K562 (cell line): ENCODE measurements around the gene LRRC75A. TPM values are rescaled to one million over a fixed set of nuclear protein-coding genes. Genes with fewer than 3 reads are reported as not detected.

Source experiments
- ATAC-seq: fragments of 200-7000 bp; cut with Tn5 transposase; 3 replicates; pipeline ENCODE4 v1.9.1; 2020; ENCODE audit warnings: moderate library complexity
- BruUV-seq: library from RNA; stranded (reverse); fragments of 400-500 nt; replicated peaks from 2 replicates; lab custom pipeline; 2021; lab: Mats Ljungman, UMichigan
- CTCF ChIA-PET: fragments of 300-600 bp; formaldehyde crosslinking; extraction: SDS; loops from one replicate; lab custom pipeline; 2021; ENCODE audit warnings: low intra/inter-chr PET ratio; lab: Yijun Ruan, JAX
- POLR2A ChIA-PET: fragments of 300-600, 350-650 bp; sonication (Branson Sonifier 250); formaldehyde crosslinking; extraction: SDS; loops from one replicate; lab custom pipeline; 2021; ENCODE audit warnings: antibody characterized with exemption, inconsistent platforms; lab: Yijun Ruan, JAX
- DNase-seq, 4 experiments: peaks; one replicate each; pipeline versions ENCODE4 v3.0.0 to v3.0.0-alpha.2; 2011 to 2018; ENCODE audit warnings: low spot score in 3 of 4, mixed read lengths in 3 of 4; ENCODE audit errors: extremely low read depth in 1 of 4
- FAIRE-seq: peaks from 2 replicates; lab custom pipeline; 2011; peaks lifted over from hg19 to GRCh38; lab: Jason Lieb, UNC
- H2AFZ ChIP-seq: 2 replicates; pipeline ENCODE4 v1.6.0; 2011; ENCODE audit warnings: low read depth, low read length, control low read depth, inconsistent platforms
- H3K27ac ChIP-seq: fragments of 200-600 bp; 3 replicates; pipeline ENCODE4 v1.8.0; 2011; ENCODE audit warnings: low read depth, mild to moderate bottlenecking, control low read depth, inconsistent platforms, low read length, moderate library complexity, mixed read lengths; ENCODE audit errors: extremely low read depth
- H3K27me3 ChIP-seq, 2 experiments: fragments of 300-600 bp in 1 of 2; 2 replicates in 1 of 2; 3 replicates in 1 of 2; pipeline versions ENCODE4 v1.6.0 to v1.8.0; 2011; ENCODE audit warnings: inconsistent platforms in 2 of 2, low read length in 2 of 2, mild to moderate bottlenecking in 1 of 2, mixed read lengths in 1 of 2, moderate library complexity in 1 of 2; ENCODE audit not compliant: control insufficient read depth in 2 of 2, insufficient read depth in 2 of 2
- H3K36me3 ChIP-seq: fragments of 300-600 bp; 3 replicates; pipeline ENCODE4 v1.8.0; 2011; ENCODE audit warnings: mild to moderate bottlenecking, low read length, inconsistent platforms; ENCODE audit not compliant: control insufficient read depth, insufficient read depth
- H3K4me1 ChIP-seq, 2 experiments: fragments of 200-600 bp in 1 of 2; replicated peaks in 1 of 2; 2 replicates in 1 of 2; 3 replicates in 1 of 2; pipeline versions ENCODE4 v1.5.1 to v1.8.0; 2011; ENCODE audit warnings: inconsistent platforms in 2 of 2, low read length in 2 of 2, mild to moderate bottlenecking in 1 of 2, mixed read lengths in 1 of 2, moderate library complexity in 1 of 2; ENCODE audit not compliant: control insufficient read depth in 2 of 2, insufficient read depth in 2 of 2
- H3K4me2 ChIP-seq: 2 replicates; pipeline ENCODE4 v1.6.1; 2011; ENCODE audit warnings: low read length, control low read depth, inconsistent platforms, mixed read lengths; ENCODE audit not compliant: insufficient read depth
- H3K4me3 ChIP-seq: fragments of 200-600 bp; sonication (generic), shearing (Covaris generic); 2 replicates; pipeline ENCODE4 v1.5.1; 2016; ENCODE audit warnings: control low read depth, inconsistent platforms
- H3K79me2 ChIP-seq: fragments of 200-600 bp; 3 replicates; pipeline ENCODE4 v1.8.0; 2011; ENCODE audit warnings: low read length, inconsistent platforms; ENCODE audit not compliant: control insufficient read depth, insufficient read depth
- H3K9ac ChIP-seq, 2 experiments: 2 replicates each; pipeline versions ENCODE4 v1.6.0 to v1.6.1; 2011; ENCODE audit warnings: low read depth in 2 of 2, low read length in 2 of 2, control low read depth in 1 of 2, inconsistent platforms in 1 of 2, mild to moderate bottlenecking in 1 of 2, mixed read lengths in 1 of 2; ENCODE audit not compliant: insufficient read depth in 1 of 2
- H3K9me1 ChIP-seq: one replicate; pipeline ENCODE4 v1.6.0; 2011; ENCODE audit warnings: inconsistent platforms, mild to moderate bottlenecking, low read length, moderate library complexity; ENCODE audit not compliant: control insufficient read depth, insufficient read depth
- H3K9me3 ChIP-seq: replicated peaks from 2 replicates; pipeline ENCODE4 v1.5.1; 2011; ENCODE audit warnings: low read depth, low read length, inconsistent platforms; ENCODE audit not compliant: control insufficient read depth, insufficient read depth
- H4K20me1 ChIP-seq: replicated peaks from 2 replicates; pipeline ENCODE4 v1.6.1; 2011; ENCODE audit warnings: low read length, inconsistent platforms, mixed read lengths; ENCODE audit not compliant: control insufficient read depth, insufficient read depth
- CBX8 ChIP-seq: fragments of 200-600 bp; sonication (generic); IDR thresholded peaks from 2 replicates; pipeline ENCODE4 v1.6.1; 2012; ENCODE audit warnings: borderline replicate concordance, mixed run types, low read depth, mild to moderate bottlenecking, moderate library complexity, mixed read lengths, low read length, control low read depth, inconsistent platforms; ENCODE audit not compliant: poor library complexity, severe bottlenecking; ENCODE audit errors: extremely low read depth
- EGR1 ChIP-seq: fragments of 450-650 bp; conservative IDR thresholded peaks from 2 replicates; pipeline ENCODE4 v1.6.1; 2017; ENCODE audit warnings: mild to moderate bottlenecking
- ETS2 ChIP-seq: IDR thresholded peaks from 2 replicates; pipeline ENCODE4 v1.6.1; 2016; ENCODE audit warnings: borderline replicate concordance, missing genetic modification characterization, mild to moderate bottlenecking, moderate library complexity, missing compliant biosample characterization; ENCODE audit not compliant: poor library complexity, severe bottlenecking
- GATAD2A ChIP-seq: fragments of 450-650 bp; IDR thresholded peaks from 2 replicates; pipeline ENCODE4 v1.6.1; 2017
- POLR2B ChIP-seq: fragments of 450-650 bp; IDR thresholded peaks from 2 replicates; pipeline ENCODE4 v1.6.1; 2018; ENCODE audit warnings: low read depth; ENCODE audit not compliant: partially characterized antibody
- RBM14 ChIP-seq: fragments of 200-400 bp; formaldehyde crosslinking; IDR thresholded peaks from 2 replicates; pipeline ENCODE4 v1.6.1; 2018; ENCODE audit warnings: low read depth, mild to moderate bottlenecking, low read length, moderate library complexity, borderline replicate concordance; ENCODE audit not compliant: insufficient read depth
- SUPT5H ChIP-seq: fragments of 450-650 bp; IDR thresholded peaks from 2 replicates; pipeline ENCODE4 v1.6.1; 2016
- TAF7 ChIP-seq: fragments of 450-650 bp; IDR thresholded peaks from 2 replicates; pipeline ENCODE4 v1.6.1; 2016; ENCODE audit warnings: missing genetic modification characterization, missing compliant biosample characterization
- XRCC5 ChIP-seq: fragments of 200-400 bp; formaldehyde crosslinking; IDR thresholded peaks from 2 replicates; pipeline ENCODE4 v1.6.1; 2017; ENCODE audit warnings: low read depth, mild to moderate bottlenecking, low read length
- ZNF263 ChIP-seq: sonication (generic); formaldehyde crosslinking; IDR thresholded peaks from 2 replicates; pipeline ENCODE4 v1.8.0; 2022; ENCODE audit warnings: mild to moderate bottlenecking, missing genetic modification reagents, borderline replicate concordance
- ZNF324 ChIP-seq: fragments of 250-450 bp; sonication (Bioruptor Pico); IDR thresholded peaks from 2 replicates; pipeline ENCODE4 v1.4.0; 2020; ENCODE audit warnings: mild to moderate bottlenecking
- ZNF830 ChIP-seq: fragments of 250-450 bp; sonication (Bioruptor Pico); IDR thresholded peaks from 2 replicates; pipeline ENCODE4 v1.5.0; 2021; ENCODE audit warnings: mild to moderate bottlenecking
- WGBS: fragments of 100-300 bp; shearing (Covaris generic); methylation state at CpG from one replicate; pipeline ENCODE4 v1.1.6; 2016; ENCODE audit warnings: low coverage, mixed read lengths; ENCODE audit not compliant: insufficient coverage; ENCODE audit errors: missing lambda C conversion rate; 5-methylcytosine and 5-hydroxymethylcytosine counted together
- in situ Hi-C: fragments of 300-500 bp; cut with MboI; formaldehyde crosslinking; loops from 4 replicates; pipeline ENCODE4 v1.15.0; 2018; ENCODE audit warnings: inconsistent platforms, mixed read lengths
- intact Hi-C: fragments of 100-400 bp; cut with micrococcal nuclease; formaldehyde crosslinking; loops from 2 replicates; pipeline ENCODE4 v1.14.2; 2022
- polyA plus RNA-seq, 8 experiments: library from polyadenylated mRNA; depleted of rRNA in 4 of 8; stranded (reverse) in 5 of 8; unstranded in 3 of 8; fragments of >200 nt; fragmentation: Nextera tagmentation in 2 of 8; fragmentation: Illumina TruSeq in 1 of 8; extraction: Ambion mirVana in 2 of 8; extraction: Trizol in 1 of 8; gene quantifications; 2 replicates each; pipeline versions ENCODE4 v1.2.1 to v1.2.3, GENCODE V29; 2011 to 2014; ENCODE audit warnings: inconsistent platforms in 1 of 8, missing spikeins in 1 of 8
- total RNA-seq, 7 experiments: library from RNA; depleted of rRNA in 6 of 7; stranded (reverse); fragments of >200 nt in 6 of 7; fragmentation: Illumina TruSeq in 2 of 7; extraction: Trizol in 2 of 7; gene quantifications; 2 replicates each; pipeline versions ENCODE4 v1.2.1 to v1.2.3, GENCODE V29; 2011 to 2021; ENCODE audit warnings: low replicate concordance in 1 of 7
- TF ChIP-seq, protein P1 (sequence below): IDR thresholded peaks from 2 replicates; pipeline ENCODE4 v1.6.1; 2016; ENCODE audit warnings: missing genetic modification characterization, missing compliant biosample characterization
- TF ChIP-seq, protein P2 (sequence below): fragments of 450-650 bp; IDR thresholded peaks from 2 replicates; pipeline ENCODE4 v1.7.0; 2016; ENCODE audit warnings: borderline replicate concordance
- TF ChIP-seq, protein P3 (sequence below): fragments of 250-450 bp; sonication (Bioruptor Pico); IDR thresholded peaks from 2 replicates; pipeline ENCODE4 v1.4.0; 2020; ENCODE audit warnings: mild to moderate bottlenecking, moderate library complexity, borderline replicate concordance

The LRRC75A gene
- total and polyA plus RNA-seq, 9 of the 15 experiments (the other 6 are each of a cell fraction or from before 2014, with no cell fraction given) = 0.04 to 0.34 (median 0.08) TPM; not detected in 5

DNA sequence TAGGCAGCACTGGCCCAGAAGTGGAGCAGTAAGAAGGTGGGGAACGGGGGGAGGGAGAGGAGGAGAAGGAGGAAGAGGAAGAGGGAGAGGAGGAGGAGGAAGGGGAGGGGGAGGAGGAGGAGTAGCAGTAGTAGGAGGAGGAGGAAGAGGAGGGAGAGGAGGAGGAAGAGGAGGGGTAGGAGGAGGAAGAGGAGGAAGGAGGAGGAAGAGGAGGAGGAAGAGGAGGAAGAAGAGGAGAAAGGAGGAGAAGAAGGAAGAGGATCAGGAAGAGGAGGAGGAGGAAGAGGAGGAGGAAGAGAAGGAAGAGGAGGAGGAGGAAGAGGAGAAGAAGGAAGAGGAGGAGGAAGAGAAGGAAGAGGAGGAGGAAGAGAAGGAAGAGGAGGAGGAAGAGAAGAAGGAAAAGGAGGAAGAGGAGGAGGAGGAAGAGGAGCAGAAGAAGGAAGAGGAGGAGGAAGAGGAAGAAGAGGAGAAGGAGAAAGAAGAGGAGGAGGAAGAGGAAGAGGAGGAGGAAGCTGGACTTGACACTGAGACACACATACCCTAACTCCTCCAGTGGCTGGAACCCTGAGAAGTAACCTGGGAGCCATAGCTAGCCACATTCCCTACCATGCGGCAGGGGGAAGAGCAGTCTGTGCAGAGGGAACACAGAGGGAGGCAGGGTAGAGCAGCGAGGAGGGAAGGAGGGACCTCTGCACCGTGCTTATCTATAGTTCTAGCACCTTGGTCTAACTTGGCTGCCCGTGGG, 35.8 kb downstream of the LRRC75A start:
- POLR2A ChIA-PET = no interaction called here
- FAIRE-seq = no peak
- in situ Hi-C loops (no loop called here), intact Hi-C loops (loop anchor here (10.0 kb wide), 1 partner anchor 91 kb away; no protein-coding TSS in a partner anchor)
- no peak for ATAC-seq
- Histone ChIP-seq H3K4me1 (peaks cover 0 to 3% of the 10 kb centered on the region in 2 experiments; a peak in 2 of 5 replicates), H3K27ac (no peak overlapping the region), H3K9me3 (no peaks in the 10 kb centered on the region), H4K20me1 (0 out of 2 replicates have a peak, but pooled peaks cover 4% of the 10 kb centered on the region), H3K4me3 (no peak overlapping the region), H3K27me3 (no peaks in the 10 kb centered on the region), H3K4me2 (no peak overlapping the region), H3K9ac (no peak overlapping the region), H3K9me1 (no peaks in the 10 kb centered on the region), H2AFZ (no peak overlapping the region), H3K79me2 (no peaks in the 10 kb centered on the region), H3K36me3 (peaks cover 14% of the 10 kb centered on the region; the same call in 2 of the 3 replicates)
- 39% methylated on average over 3 of the region's 5 CpGs for WGBS
- TF ChIP-seq, protein P1, sequence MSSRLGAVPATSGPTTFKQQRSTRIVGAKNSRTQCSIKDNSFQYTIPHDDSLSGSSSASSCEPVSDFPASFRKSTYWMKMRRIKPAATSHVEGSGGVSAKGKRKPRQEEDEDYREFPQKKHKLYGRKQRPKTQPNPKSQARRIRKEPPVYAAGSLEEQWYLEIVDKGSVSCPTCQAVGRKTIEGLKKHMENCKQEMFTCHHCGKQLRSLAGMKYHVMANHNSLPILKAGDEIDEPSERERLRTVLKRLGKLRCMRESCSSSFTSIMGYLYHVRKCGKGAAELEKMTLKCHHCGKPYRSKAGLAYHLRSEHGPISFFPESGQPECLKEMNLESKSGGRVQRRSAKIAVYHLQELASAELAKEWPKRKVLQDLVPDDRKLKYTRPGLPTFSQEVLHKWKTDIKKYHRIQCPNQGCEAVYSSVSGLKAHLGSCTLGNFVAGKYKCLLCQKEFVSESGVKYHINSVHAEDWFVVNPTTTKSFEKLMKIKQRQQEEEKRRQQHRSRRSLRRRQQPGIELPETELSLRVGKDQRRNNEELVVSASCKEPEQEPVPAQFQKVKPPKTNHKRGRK (tag) = 0 out of 2 replicates have a peak, but pooled peaks have one; percentile 36
- no peak for TF ChIP-seq ZNF830 (CRISPR knock-in tag)
- TF ChIP-seq, protein P2, sequence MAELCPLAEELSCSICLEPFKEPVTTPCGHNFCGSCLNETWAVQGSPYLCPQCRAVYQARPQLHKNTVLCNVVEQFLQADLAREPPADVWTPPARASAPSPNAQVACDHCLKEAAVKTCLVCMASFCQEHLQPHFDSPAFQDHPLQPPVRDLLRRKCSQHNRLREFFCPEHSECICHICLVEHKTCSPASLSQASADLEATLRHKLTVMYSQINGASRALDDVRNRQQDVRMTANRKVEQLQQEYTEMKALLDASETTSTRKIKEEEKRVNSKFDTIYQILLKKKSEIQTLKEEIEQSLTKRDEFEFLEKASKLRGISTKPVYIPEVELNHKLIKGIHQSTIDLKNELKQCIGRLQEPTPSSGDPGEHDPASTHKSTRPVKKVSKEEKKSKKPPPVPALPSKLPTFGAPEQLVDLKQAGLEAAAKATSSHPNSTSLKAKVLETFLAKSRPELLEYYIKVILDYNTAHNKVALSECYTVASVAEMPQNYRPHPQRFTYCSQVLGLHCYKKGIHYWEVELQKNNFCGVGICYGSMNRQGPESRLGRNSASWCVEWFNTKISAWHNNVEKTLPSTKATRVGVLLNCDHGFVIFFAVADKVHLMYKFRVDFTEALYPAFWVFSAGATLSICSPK = no peak
- no peak for TF ChIP-seq EGR1
- TF ChIP-seq GATAD2A = 0 out of 2 replicates have a peak, but pooled peaks have one; percentile 14
- TF ChIP-seq, protein P3, sequence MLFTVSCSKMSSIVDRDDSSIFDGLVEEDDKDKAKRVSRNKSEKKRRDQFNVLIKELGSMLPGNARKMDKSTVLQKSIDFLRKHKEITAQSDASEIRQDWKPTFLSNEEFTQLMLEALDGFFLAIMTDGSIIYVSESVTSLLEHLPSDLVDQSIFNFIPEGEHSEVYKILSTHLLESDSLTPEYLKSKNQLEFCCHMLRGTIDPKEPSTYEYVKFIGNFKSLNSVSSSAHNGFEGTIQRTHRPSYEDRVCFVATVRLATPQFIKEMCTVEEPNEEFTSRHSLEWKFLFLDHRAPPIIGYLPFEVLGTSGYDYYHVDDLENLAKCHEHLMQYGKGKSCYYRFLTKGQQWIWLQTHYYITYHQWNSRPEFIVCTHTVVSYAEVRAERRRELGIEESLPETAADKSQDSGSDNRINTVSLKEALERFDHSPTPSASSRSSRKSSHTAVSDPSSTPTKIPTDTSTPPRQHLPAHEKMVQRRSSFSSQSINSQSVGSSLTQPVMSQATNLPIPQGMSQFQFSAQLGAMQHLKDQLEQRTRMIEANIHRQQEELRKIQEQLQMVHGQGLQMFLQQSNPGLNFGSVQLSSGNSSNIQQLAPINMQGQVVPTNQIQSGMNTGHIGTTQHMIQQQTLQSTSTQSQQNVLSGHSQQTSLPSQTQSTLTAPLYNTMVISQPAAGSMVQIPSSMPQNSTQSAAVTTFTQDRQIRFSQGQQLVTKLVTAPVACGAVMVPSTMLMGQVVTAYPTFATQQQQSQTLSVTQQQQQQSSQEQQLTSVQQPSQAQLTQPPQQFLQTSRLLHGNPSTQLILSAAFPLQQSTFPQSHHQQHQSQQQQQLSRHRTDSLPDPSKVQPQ (CRISPR knock-in tag) = no peak
- no peak for TF ChIP-seq ETS2
- TF ChIP-seq POLR2B = peak; percentile 43
- TF ChIP-seq XRCC5 = no peak
- no peak for TF ChIP-seq RBM14
- TF ChIP-seq ZNF263 (CRISPR knock-in tag) = peak; percentile 94
- TF ChIP-seq CBX8 = no peak
- TF ChIP-seq SUPT5H = peak; percentile 56; the same call in 1 of the 2 replicates
- TF ChIP-seq TAF7 (tag) = no peak
- TF ChIP-seq ZNF324 = no peak
- DNase-seq = no peak
- BruUV-seq = no TSS peak
- CTCF ChIA-PET = interaction anchor here (0.7 kb wide), 1 partner anchor 65 kb away, joined by 3 read pairs; no protein-coding TSS in a partner anchor
